Measurements from ENCODE around the gene CMSS1.
A peak's percentile ranks its signal among the peaks of the same experiment; 100 is the strongest.

GRCh38 chr3:99938270-99938911 is 120.7 kb downstream of the CMSS1 start:
- no peak for TF ChIP-seq CHD2 (IDR thresholded peaks at IDR 0.05; ENCODE audit: low read length, partially characterized antibody)
- TF ChIP-seq EZH2phosphoT487 (IDR thresholded peaks at IDR 0.05; ENCODE audit: borderline replicate concordance, low read depth), result no peak
- peak; percentile 49; the same call in 1 of the 2 replicates for TF ChIP-seq MAX (IDR thresholded peaks at IDR 0.05; ENCODE audit: low read depth)
- TF ChIP-seq CTCF (IDR thresholded peaks at IDR 0.05), result no peak
- no peak for TF ChIP-seq USF1 (IDR thresholded peaks at IDR 0.05; ENCODE audit: borderline replicate concordance, low read depth)
- peak; percentile 51 for TF ChIP-seq TCF12 (IDR thresholded peaks at IDR 0.05)
- TF ChIP-seq SIN3A (IDR thresholded peaks at IDR 0.05; ENCODE audit: borderline replicate concordance, low read depth, low read length), result no peak

All from SK-N-SH (cell line).